Sigmoid colon (tissue), 7 donors: ENCODE measurements around the gene SNTA1. TPM values are rescaled to one million over a fixed set of nuclear protein-coding genes. Genes with fewer than 3 reads are reported as not detected.
"Not testable (repeated sequence)": the region's sequence is repeated elsewhere in the genome, so short reads cannot be mapped to it uniquely, and the experiment has no call there.

Experiments used
- DNase-seq: peaks from one replicate; pipeline ENCODE4 v3.0.0-alpha.2; 2019
- H3K27ac ChIP-seq, 4 donors: fragments of 200-600 bp; sonication (generic); one replicate each; pipeline ENCODE4 v1.5.1; 2016 to 2019; ENCODE audit warnings: mild to moderate bottlenecking in 1 of 4
- H3K27me3 ChIP-seq, 3 donors: fragments of 200-600 bp; sonication (generic); one replicate each; pipeline ENCODE4 v1.5.1; 2019; ENCODE audit warnings: mild to moderate bottlenecking in 1 of 3
- H3K36me3 ChIP-seq, 4 donors: fragments of 200-600 bp; sonication (generic); one replicate each; pipeline ENCODE4 v1.5.1; 2016 to 2019
- H3K4me1 ChIP-seq, 4 donors: fragments of 200-600 bp; sonication (generic); one replicate each; pipeline ENCODE4 v1.5.1; 2017 to 2019
- H3K4me3 ChIP-seq, 4 donors: fragments of 200-600 bp; sonication (generic); one replicate each; pipeline ENCODE4 v1.5.1; 2017 to 2019; ENCODE audit warnings: mild to moderate bottlenecking in 2 of 4, moderate library complexity in 1 of 4
- H3K9me3 ChIP-seq, 4 donors: fragments of 200-600 bp in 3 of 4; sonication (generic) in 3 of 4; one replicate each; pipeline versions ENCODE4 v1.5.1 to v1.6.1; 2013 to 2019
- EP300 ChIP-seq, 4 donors: sonication (generic); formaldehyde crosslinking; IDR thresholded peaks; one replicate each; pipeline ENCODE4 v1.6.1; 2017; ENCODE audit warnings: antibody characterized with exemption in 4 of 4
- POLR2A ChIP-seq, 2 donors: fragments of 450-650 bp; IDR thresholded peaks; one replicate each; pipeline ENCODE4 v1.6.1; 2016; ENCODE audit warnings: antibody characterized with exemption in 2 of 2, mild to moderate bottlenecking in 2 of 2, moderate library complexity in 2 of 2
- POLR2AphosphoS5 ChIP-seq, 4 donors: sonication (generic); formaldehyde crosslinking; IDR thresholded peaks; one replicate each; pipeline ENCODE4 v1.6.1; 2017; ENCODE audit warnings: antibody characterized with exemption in 4 of 4
- WGBS, 2 donors: extraction: QIAGEN DNeasy Blood & Tissue Kit; methylation state at CpG; one replicate each; pipeline ENCODE4 v1.1.7; 2013; 5-methylcytosine and 5-hydroxymethylcytosine counted together
- intact Hi-C: fragments of 100-400 bp; cut with DNase I; formaldehyde crosslinking; loops from one replicate; pipeline ENCODE4 v1.15.1; 2023
- polyA plus RNA-seq, 3 donors: library from polyadenylated mRNA; stranded (reverse); fragments of 200-250 nt; gene quantifications; one replicate each; pipeline ENCODE4 v1.2.3, GENCODE V29; 2013
- total RNA-seq, 4 donors: library from RNA; depleted of rRNA; stranded (reverse); fragments of >200 nt; gene quantifications; one replicate each; pipeline ENCODE4 v1.1.0, GENCODE V29; 2016
- TF ChIP-seq, protein P1 (sequence below), 4 experiments: fragments of 450-650 bp in 3 of 4; fragments of 200-600 bp in 1 of 4; IDR thresholded peaks; one replicate each; pipeline ENCODE4 v1.5.1; 2016 to 2019; ENCODE audit warnings: antibody characterized with exemption in 4 of 4, mild to moderate bottlenecking in 3 of 4, moderate library complexity in 2 of 4
- donor health status: healthy with polysubstance abuse.
- donor health status: Bipolar disorder and iron deficiency.
- donor health status: healthy.

The SNTA1 gene
- total and polyA plus RNA-seq, 7 donors: 5.8 to 42.7 (median 29.3) TPM

GRCh38 chr20:33443006-33443511, 504 bp downstream of the SNTA1 start:
- H3K4me1 ChIP-seq: peaks cover 0 to 25% (median 16%) of the 10 kb centered on the region in 4 donors
- intact Hi-C loops: loop anchor here (5.0 to 10.0 kb wide), 3 partner anchors 41 to 292 kb away; partner anchors contain the start of genes C20orf144, CDK5RAP1 and ZNF341
- no peaks in the 10 kb centered on the region for H3K27me3 ChIP-seq
- peak overlapping the region; percentile 53 to 86 (median 84) for H3K4me3 ChIP-seq
- no peaks in the 10 kb centered on the region for H3K9me3 ChIP-seq
- DNase-seq: peak; percentile 73
- H3K27ac ChIP-seq: peak overlapping the region; percentile 83 to 91 (median 86)
- 3% methylated on average over 45 of the region's 45 CpGs for WGBS, 2 donors
- TF ChIP-seq POLR2A (IDR thresholded peaks at IDR 0.05) (no peak), EP300 (IDR thresholded peaks at IDR 0.05) (no peak), POLR2AphosphoS5 (IDR thresholded peaks at IDR 0.05) (no peak)
- TF ChIP-seq, protein P1, sequence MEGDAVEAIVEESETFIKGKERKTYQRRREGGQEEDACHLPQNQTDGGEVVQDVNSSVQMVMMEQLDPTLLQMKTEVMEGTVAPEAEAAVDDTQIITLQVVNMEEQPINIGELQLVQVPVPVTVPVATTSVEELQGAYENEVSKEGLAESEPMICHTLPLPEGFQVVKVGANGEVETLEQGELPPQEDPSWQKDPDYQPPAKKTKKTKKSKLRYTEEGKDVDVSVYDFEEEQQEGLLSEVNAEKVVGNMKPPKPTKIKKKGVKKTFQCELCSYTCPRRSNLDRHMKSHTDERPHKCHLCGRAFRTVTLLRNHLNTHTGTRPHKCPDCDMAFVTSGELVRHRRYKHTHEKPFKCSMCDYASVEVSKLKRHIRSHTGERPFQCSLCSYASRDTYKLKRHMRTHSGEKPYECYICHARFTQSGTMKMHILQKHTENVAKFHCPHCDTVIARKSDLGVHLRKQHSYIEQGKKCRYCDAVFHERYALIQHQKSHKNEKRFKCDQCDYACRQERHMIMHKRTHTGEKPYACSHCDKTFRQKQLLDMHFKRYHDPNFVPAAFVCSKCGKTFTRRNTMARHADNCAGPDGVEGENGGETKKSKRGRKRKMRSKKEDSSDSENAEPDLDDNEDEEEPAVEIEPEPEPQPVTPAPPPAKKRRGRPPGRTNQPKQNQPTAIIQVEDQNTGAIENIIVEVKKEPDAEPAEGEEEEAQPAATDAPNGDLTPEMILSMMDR (IDR thresholded peaks at IDR 0.05): no peak
- no peaks in the 10 kb centered on the region for H3K36me3 ChIP-seq

- WGBS, 2 donors: 71 to 77% methylated on average over 9 of the region's 9 CpGs
- Histone ChIP-seq H3K4me1 (peaks cover 0 to 29% (median 18%) of the 10 kb centered on the region in 4 donors), H3K9me3 (no peaks in the 10 kb centered on the region), H3K4me3 (peak overlapping the region; percentile 53 to 86 (median 84)), H3K27ac (peak overlapping the region; percentile 83 to 91 (median 86)), H3K27me3 (no peaks in the 10 kb centered on the region), H3K36me3 (no peaks in the 10 kb centered on the region)
- intact Hi-C loops: loop anchor here (5.0 to 10.0 kb wide), 3 partner anchors 40 to 292 kb away; partner anchors contain the start of genes C20orf144, CDK5RAP1 and ZNF341
- no peak for TF ChIP-seq POLR2A (IDR thresholded peaks at IDR 0.05)
- peak; percentile 67 for DNase-seq
These were observed 1.2 kb downstream of the SNTA1 start for GRCh38 chr20:33442136-33443005.

- TF ChIP-seq, protein P1 (IDR thresholded peaks at IDR 0.05): no peak
- TF ChIP-seq POLR2A (IDR thresholded peaks at IDR 0.05) (no peak), POLR2AphosphoS5 (IDR thresholded peaks at IDR 0.05) (no peak), EP300 (IDR thresholded peaks at IDR 0.05) (no peak)
- intact Hi-C loops: loop anchor here (5.0 to 10.0 kb wide), 3 partner anchors 39 to 293 kb away; partner anchors contain the start of genes C20orf144, CDK5RAP1 and ZNF341
- DNase-seq: no peak
- Histone ChIP-seq H3K4me1 (peaks cover 0 to 30% (median 19%) of the 10 kb centered on the region in 4 donors), H3K27me3 (no peaks in the 10 kb centered on the region), H3K36me3 (peaks cover 0 to 1% (median 0%) of the 10 kb centered on the region in 4 donors), H3K9me3 (no peaks in the 10 kb centered on the region), H3K27ac (peak overlapping the region; percentile 14 to 38 (median 30)), H3K4me3 (no peak overlapping the region)
- 87% methylated on average over 7 of the region's 7 CpGs for WGBS, 2 donors
These were observed 2.2 kb downstream of the SNTA1 start for GRCh38 chr20:33441142-33441955.

GRCh38 chr20:33440562-33440961, 3.0 kb downstream of the SNTA1 start:
- not testable (repeated sequence) for H3K9me3 ChIP-seq, DNase-seq, H3K27me3 ChIP-seq, H3K4me3 ChIP-seq, H3K36me3 ChIP-seq
- peak overlapping the region in 2 of 4 donors; percentile 22 to 37 for H3K27ac ChIP-seq
- intact Hi-C loops: loop anchor here (5.0 to 10.0 kb wide), 3 partner anchors 38 to 294 kb away; partner anchors contain the start of genes C20orf144, CDK5RAP1 and ZNF341
- H3K4me1 ChIP-seq: peaks cover 0 to 30% (median 19%) of the 10 kb centered on the region in 4 donors
- 77 to 88% methylated on average over 7 of the region's 7 CpGs for WGBS, 2 donors

DNA sequence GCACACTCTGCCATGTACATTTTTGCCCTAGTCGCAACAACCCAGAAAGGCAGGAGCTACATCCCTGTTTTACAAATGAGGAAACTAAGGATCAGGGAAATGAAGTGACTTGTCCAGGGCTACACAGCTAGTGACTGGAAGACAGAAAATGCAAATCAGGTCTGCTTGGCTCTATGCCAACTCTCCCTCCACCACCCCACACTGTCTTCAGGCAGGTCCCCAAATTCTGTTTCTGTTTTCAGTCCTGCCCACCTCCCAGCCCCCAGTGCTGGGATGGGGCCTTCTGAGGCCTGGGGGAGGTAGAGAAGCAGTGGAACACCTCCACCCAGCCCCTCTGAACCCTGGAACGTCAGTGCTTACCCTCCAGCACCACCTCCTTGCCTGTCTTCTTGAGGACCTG, 5.1 kb downstream of the SNTA1 start:
- Histone ChIP-seq H3K27ac (no peak overlapping the region), H3K4me1 (peaks cover 0 to 30% (median 14%) of the 10 kb centered on the region in 4 donors), H3K4me3 (no peak overlapping the region), H3K36me3 (peaks cover 0 to 23% (median 0%) of the 10 kb centered on the region in 4 donors), H3K9me3 (no peaks in the 10 kb centered on the region), H3K27me3 (no peaks in the 10 kb centered on the region)
- WGBS, 2 donors: 85 to 86% methylated on average over 2 of the region's 2 CpGs
- DNase-seq: no peak
- intact Hi-C loops: no loop called here
- no peak for TF ChIP-seq POLR2A (IDR thresholded peaks at IDR 0.05)
- TF ChIP-seq, protein P1 (IDR thresholded peaks at IDR 0.05): no peak
- TF ChIP-seq EP300 (IDR thresholded peaks at IDR 0.05): no peak
- TF ChIP-seq POLR2AphosphoS5 (IDR thresholded peaks at IDR 0.05): no peak
